ENCODE measurements around the gene TPM3. TPM values are rescaled to one million over a fixed set of nuclear protein-coding genes. Genes with fewer than 3 reads are reported as not detected.

TPM3 gene
- total and polyA plus RNA-seq, 10 donors: 221 to 596 (median 429) TPM

DNA sequence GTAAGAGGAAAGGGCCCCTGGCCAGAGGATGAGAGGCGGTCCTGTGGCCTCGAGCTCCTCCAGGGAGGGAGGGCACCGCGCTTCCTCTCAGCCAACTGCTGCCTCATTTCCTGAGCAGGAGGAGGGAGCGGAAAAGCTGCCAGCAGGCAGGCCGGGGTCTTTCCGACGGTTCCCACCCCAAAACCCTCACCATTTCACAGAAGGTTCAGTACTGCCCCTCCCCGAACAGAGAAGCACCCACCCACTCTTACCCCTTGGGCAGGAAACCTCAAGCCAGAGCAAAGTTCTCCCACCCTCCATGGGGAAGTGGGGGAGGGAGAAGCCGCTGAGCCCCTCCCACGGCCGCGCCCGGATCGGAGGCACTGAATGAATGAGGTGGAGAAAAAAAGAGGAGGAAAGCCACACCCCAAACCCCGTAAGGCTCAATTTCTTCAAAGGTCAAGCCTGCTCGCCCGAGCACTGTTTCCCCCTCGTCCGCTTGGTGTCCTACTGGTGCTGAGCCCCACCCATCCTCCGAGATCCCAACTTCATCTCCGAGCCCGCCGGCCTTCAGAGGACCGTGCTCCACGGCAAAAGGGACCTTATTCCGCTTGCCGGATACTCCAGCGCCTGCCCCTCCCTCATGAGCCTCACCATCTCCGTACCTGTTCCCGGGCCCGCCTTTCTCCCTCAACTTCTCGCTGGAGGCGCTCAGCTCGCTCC lies 9.4 kb downstream of the TPM3 start:
- WGBS, 5 donors: 0 to 1% (median 1%) methylated on average over 26 to 35 of the region's 35 CpGs
- peak overlapping the region; percentile 90 to 99 (median 97) for H3K27ac ChIP-seq
- intact Hi-C loops (cut with DNase I; ENCODE audit: low total_unique reads): no loop called here
- peak overlapping the region; percentile 92 to 100 (median 98) for H3K4me3 ChIP-seq
- peaks cover 49 to 57% (median 54%) of the 10 kb centered on the region in 6 donors for H3K4me1 ChIP-seq
- H3K36me3 ChIP-seq: peaks cover 0 to 26% (median 2%) of the 10 kb centered on the region in 6 donors
- TF ChIP-seq POLR2A (IDR thresholded peaks at IDR 0.05): no peak
- TF ChIP-seq POLR2AphosphoS5 (IDR thresholded peaks at IDR 0.05): peak; percentile 79 to 91 (median 91)
- DNase-seq: peak; percentile 96
- H3K9me3 ChIP-seq: no peaks in the 10 kb centered on the region
- H3K27me3 ChIP-seq (replicated peaks in 1 of 7): peaks cover 0 to 1% (median 0%) of the 10 kb centered on the region in 7 donors

DNA sequence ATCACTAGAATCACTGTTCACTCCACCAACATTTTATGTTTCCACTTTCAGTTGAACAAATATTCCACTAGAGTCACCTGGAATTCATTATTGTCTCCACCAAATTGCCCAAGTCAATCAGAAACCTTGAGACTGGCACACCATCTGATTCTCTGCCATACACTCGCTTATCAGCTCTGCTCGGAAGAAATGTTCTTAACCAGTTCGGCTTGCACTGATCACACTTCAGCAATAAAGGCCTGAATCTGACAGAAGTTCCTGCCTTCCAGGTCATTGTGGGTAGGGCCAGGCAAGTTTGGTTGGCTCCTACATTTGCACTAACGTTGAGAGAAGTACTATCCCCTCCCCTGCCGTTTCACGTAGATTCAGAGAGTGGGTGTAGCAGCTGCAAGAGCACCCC lies 10.0 kb downstream of the TPM3 start:
- H3K4me3 ChIP-seq: peak overlapping the region; percentile 92 to 100 (median 98)
- no peak for DNase-seq
- TF ChIP-seq, protein P1, sequence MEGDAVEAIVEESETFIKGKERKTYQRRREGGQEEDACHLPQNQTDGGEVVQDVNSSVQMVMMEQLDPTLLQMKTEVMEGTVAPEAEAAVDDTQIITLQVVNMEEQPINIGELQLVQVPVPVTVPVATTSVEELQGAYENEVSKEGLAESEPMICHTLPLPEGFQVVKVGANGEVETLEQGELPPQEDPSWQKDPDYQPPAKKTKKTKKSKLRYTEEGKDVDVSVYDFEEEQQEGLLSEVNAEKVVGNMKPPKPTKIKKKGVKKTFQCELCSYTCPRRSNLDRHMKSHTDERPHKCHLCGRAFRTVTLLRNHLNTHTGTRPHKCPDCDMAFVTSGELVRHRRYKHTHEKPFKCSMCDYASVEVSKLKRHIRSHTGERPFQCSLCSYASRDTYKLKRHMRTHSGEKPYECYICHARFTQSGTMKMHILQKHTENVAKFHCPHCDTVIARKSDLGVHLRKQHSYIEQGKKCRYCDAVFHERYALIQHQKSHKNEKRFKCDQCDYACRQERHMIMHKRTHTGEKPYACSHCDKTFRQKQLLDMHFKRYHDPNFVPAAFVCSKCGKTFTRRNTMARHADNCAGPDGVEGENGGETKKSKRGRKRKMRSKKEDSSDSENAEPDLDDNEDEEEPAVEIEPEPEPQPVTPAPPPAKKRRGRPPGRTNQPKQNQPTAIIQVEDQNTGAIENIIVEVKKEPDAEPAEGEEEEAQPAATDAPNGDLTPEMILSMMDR (IDR thresholded peaks at IDR 0.05 in 8 of 11, conservative IDR thresholded peaks at IDR 0.05 in 3 of 11): no peak
- no peak for TF ChIP-seq POLR2A (IDR thresholded peaks at IDR 0.05)
- no peak for TF ChIP-seq POLR2AphosphoS5 (IDR thresholded peaks at IDR 0.05)
- H3K27me3 ChIP-seq (replicated peaks in 1 of 7): no peaks in the 10 kb centered on the region
- H3K27ac ChIP-seq: peak overlapping the region; percentile 90 to 99 (median 97)
- 0 to 1% (median 0%) methylated on average over 3 to 6 of the region's 6 CpGs for WGBS, 5 donors
- no peaks in the 10 kb centered on the region for H3K9me3 ChIP-seq
- peaks cover 0 to 32% (median 2%) of the 10 kb centered on the region in 6 donors for H3K36me3 ChIP-seq
- intact Hi-C loops (cut with DNase I; ENCODE audit: low total_unique reads): no loop called here
- H3K4me1 ChIP-seq: peaks cover 54 to 63% (median 60%) of the 10 kb centered on the region in 6 donors

DNA sequence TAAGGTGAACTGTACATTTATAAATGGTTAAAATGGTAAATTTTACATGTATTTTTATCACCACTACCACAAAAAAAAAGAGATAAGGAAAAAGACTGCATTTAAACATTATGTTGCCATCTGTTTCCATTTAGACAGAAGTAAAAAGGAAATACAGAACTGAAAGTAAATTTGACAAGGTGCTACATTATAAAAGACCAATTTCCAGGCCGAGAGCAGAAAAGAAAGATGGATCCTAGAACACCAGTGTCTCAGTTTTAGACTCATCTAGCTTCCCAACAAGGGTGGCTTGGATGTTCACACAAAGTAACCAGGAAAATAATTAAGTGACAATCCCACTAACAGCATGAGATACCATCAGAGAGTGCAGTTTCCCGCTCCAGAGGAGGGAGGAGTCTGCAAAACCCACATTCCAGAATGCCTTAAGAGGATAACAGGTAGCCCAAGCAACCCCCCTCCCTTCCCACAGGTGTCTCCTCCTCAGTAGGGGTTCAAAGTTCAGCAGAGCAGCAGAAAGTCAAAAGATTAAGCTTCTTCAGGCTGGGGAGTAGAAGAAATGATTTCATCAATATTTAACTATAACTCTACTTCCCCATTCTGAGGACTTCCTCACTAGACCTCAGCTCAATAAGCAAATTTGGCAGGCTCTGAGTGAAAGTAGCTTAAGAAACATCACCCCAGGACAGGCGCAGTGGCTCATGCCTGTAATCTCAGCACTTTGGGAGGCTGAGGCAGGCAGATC lies 11.8 kb downstream of the TPM3 start:
- WGBS, 5 donors: 31 to 49% (median 36%) methylated on average over 3 of the region's 3 CpGs
- H3K36me3 ChIP-seq: peaks cover 0 to 50% (median 13%) of the 10 kb centered on the region in 6 donors
- intact Hi-C loops (cut with DNase I; ENCODE audit: low total_unique reads): no loop called here
- H3K4me3 ChIP-seq: peak overlapping the region; percentile 7 to 100 (median 94)
- peaks cover 68 to 81% (median 77%) of the 10 kb centered on the region in 6 donors for H3K4me1 ChIP-seq
- no peaks in the 10 kb centered on the region for H3K9me3 ChIP-seq
- H3K27me3 ChIP-seq (replicated peaks in 1 of 7): no peaks in the 10 kb centered on the region
- TF ChIP-seq POLR2A (IDR thresholded peaks at IDR 0.05) (no peak), POLR2AphosphoS5 (IDR thresholded peaks at IDR 0.05) (no peak)
- TF ChIP-seq, protein P1 (IDR thresholded peaks at IDR 0.05 in 8 of 11, conservative IDR thresholded peaks at IDR 0.05 in 3 of 11): no peak
- DNase-seq: peak; percentile 78
- H3K27ac ChIP-seq: peak overlapping the region; percentile 63 to 99 (median 97)

DNA sequence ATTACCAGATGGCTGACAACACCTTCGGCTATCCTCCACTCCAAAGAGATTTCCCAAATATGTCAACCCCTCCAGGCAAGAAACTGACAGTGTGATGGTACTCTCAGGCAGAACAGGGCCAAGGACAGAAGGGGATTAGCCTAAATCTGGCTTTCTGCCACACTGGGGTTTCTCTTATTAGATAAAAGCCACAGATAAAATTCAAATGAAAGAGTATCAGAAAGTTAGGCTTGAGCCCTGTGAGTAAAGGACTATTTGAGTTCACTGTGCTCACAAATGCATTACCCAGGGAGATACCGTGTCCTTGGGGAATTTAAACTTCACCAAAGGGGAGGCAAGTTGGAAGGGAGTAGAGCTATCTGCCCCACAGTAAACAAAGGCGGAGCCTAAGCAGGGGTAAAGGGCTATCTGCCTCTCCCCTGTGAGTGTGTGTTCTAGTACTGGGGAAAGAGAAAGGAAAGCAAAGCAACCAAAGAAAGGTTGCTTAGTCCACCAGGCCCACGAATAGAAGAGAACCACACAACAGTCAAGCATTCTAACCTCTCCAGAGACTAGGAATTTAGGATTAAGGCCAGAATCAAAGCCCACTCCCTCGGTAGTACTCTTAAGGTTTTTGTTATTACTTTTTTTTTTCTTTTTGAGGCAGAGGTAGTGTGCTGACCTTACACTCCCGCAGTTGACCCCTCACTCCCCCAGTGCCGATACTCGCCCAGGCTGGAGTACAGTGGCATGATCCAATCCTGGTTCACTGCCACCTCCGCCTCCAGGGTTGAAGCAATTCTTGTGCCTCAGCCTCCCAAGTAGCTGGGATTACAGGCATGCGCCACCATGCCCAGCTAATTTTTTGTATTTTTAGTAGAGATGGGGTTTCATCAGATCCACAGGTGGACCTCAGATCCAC lies 12.7 kb downstream of the TPM3 start:
- H3K27ac ChIP-seq: peak overlapping the region; percentile 63 to 99 (median 97)
- H3K9me3 ChIP-seq: no peaks in the 10 kb centered on the region
- DNase-seq: no peak
- peaks cover 68 to 91% (median 78%) of the 10 kb centered on the region in 6 donors for H3K4me1 ChIP-seq
- WGBS, 5 donors: 57 to 71% (median 69%) methylated on average over 10 of the region's 10 CpGs
- no peaks in the 10 kb centered on the region for H3K27me3 ChIP-seq (replicated peaks in 1 of 7)
- intact Hi-C loops (cut with DNase I; ENCODE audit: low total_unique reads): no loop called here
- H3K4me3 ChIP-seq: peak overlapping the region in 5 of 8 donors; percentile 2 to 100 (median 97)
- H3K36me3 ChIP-seq: peaks cover 0 to 59% (median 22%) of the 10 kb centered on the region in 6 donors
- no peak for TF ChIP-seq POLR2A (IDR thresholded peaks at IDR 0.05)
- TF ChIP-seq, protein P1 (IDR thresholded peaks at IDR 0.05 in 8 of 11, conservative IDR thresholded peaks at IDR 0.05 in 3 of 11): no peak
- TF ChIP-seq POLR2AphosphoS5 (IDR thresholded peaks at IDR 0.05): no peak
